SK-N-MC (cell line): ENCODE results near the gene CD300LF.

ENCODE experiments used
- DNase-seq: peaks from one replicate; pipeline ENCODE4 v3.0.0-alpha.2; 2011; ENCODE audit warnings: low read depth, low spot score
- H3K27ac ChIP-seq: fragments of 200-600 bp; sonication (generic); 2 replicates; pipeline ENCODE4 v1.5.1; 2016; ENCODE audit warnings: mixed run types
- H3K36me3 ChIP-seq: fragments of 200-600 bp; sonication (generic); 2 replicates; pipeline ENCODE4 v1.6.1; 2017; ENCODE audit warnings: antibody characterized with exemption, low read length, mixed read lengths; ENCODE audit not compliant: insufficient read depth
- H3K4me3 ChIP-seq: fragments of 200-600 bp; sonication (generic); 2 replicates; pipeline ENCODE4 v1.5.1; 2016
- H3K9ac ChIP-seq: fragments of 200-600 bp; sonication (generic); 2 replicates; pipeline ENCODE4 v1.8.0; 2017; ENCODE audit warnings: mixed run types, mixed read lengths; ENCODE audit not compliant: insufficient read length
- H3K9me3 ChIP-seq: fragments of 200-600 bp; sonication (generic); 2 replicates; pipeline ENCODE4 v1.6.1; 2017; ENCODE audit warnings: low read depth, mild to moderate bottlenecking, antibody characterized with exemption, low read length, moderate library complexity, mixed read lengths
- EZH2 ChIP-seq: fragments of 200-600 bp; sonication (generic); IDR thresholded peaks from one replicate; pipeline ENCODE4 v1.6.1; 2017; ENCODE audit warnings: antibody characterized with exemption
- FOXP2 ChIP-seq: optimal IDR thresholded peaks from 2 replicates; pipeline ENCODE3; 2011; ENCODE audit warnings: mild to moderate bottlenecking, moderate library complexity; ENCODE audit not compliant: insufficient read depth; ENCODE audit errors: extremely low read length, control extremely low read depth
- POLR2AphosphoS5 ChIP-seq: IDR thresholded peaks from 2 replicates; pipeline ENCODE4 v1.6.1; 2012; ENCODE audit warnings: mild to moderate bottlenecking, low read depth, low read length, borderline replicate concordance

The CD300LF gene

DNA sequence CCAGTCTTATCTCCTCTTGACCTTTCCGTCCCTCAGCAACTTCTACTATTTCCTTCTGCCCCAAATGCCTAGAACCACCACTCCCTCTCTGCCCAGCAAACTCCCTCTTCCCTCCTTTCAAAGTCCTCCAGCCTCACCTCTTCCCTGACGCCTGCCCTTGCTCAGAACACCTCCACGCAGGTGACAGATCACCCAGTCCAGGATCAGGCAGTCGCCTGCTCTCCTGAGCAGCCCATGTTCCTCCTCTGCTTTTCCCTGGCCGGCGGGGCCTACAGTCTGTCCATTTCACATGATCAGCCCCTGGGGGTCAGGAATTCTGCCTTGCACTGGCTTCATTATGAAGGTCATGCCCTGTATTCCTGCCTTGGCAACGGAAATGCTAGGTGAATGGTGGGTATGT, 422 bp downstream of the CD300LF start:
- no peak overlapping the region for H3K27ac ChIP-seq
- no peaks in the 10 kb centered on the region for H3K9me3 ChIP-seq
- no peak overlapping the region for H3K4me3 ChIP-seq

DNA sequence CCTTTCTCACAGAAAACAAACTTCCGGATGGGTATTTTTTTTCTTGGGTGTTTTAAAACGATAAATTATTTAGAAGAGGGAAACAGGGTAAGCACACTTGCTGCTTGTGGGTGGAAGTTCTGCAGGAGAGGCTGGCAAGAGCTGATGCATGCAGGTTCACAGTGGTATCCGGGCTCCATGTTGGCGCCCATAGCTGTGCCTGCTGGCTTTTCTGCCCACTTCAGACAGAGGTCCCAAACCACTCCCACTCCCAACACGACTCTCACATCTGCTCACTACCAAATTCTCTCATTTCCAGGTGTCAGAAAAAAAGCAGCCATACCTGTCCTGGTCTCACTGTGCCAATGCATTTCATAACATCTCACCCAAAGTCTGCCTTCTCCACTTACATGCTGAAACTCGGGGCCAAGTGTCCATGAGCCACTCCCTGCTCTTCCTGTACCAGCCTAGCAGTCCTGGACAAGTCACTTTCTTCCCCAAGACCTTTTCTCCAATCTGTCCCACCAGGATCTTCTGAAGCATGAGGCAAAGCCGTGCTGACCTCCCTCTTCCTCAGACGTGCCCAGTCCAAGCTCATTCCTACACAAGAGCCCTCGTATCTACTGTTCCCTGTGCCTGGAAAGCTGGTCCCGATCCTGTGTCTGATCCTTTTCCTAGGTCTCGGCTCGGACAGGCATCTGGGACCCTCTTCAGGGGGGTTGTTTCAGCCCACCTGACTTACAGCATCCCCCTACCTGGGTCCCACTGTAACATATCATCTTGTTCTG, 1.5 kb downstream of the CD300LF start:
- no peak for DNase-seq
- no peak for TF ChIP-seq EZH2
- no peak for TF ChIP-seq FOXP2
- no peak for TF ChIP-seq POLR2AphosphoS5
- no peak overlapping the region for H3K9ac ChIP-seq
- no peaks in the 10 kb centered on the region for H3K36me3 ChIP-seq
- no peak overlapping the region for H3K4me3 ChIP-seq
- no peaks in the 10 kb centered on the region for H3K9me3 ChIP-seq
- no peak overlapping the region for H3K27ac ChIP-seq

More for the DNA sequence above, 422 bp downstream of the CD300LF start:
- TF ChIP-seq EZH2 (no peak), POLR2AphosphoS5 (no peak)
- no peak for DNase-seq
- no peak overlapping the region for H3K9ac ChIP-seq
- no peaks in the 10 kb centered on the region for H3K36me3 ChIP-seq

DNA sequence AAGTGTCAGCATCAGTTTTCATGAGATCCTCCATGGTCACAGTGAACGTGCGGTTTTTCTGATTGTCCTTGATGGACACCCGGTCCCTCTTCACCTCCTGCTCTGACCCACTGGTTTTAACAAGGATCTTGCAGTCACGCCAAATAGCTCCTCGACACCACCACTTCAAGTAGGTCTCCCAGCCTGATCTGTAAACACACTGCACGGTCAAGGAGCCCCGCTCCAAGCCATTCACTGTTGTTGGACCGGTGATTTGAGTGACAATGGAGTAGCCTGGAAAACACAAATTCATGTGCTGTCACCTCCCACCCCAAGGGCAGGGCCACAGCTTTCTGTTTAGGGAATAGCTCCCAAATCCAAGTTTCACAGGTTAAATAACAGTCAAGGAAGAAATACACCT, 8.2 kb downstream of the CD300LF start:
- Histone ChIP-seq H3K4me3 (no peak overlapping the region), H3K36me3 (no peaks in the 10 kb centered on the region), H3K9ac (no peak overlapping the region), H3K9me3 (no peaks in the 10 kb centered on the region), H3K27ac (no peak overlapping the region)
- DNase-seq = no peak
- TF ChIP-seq POLR2AphosphoS5 = no peak
- no peak for TF ChIP-seq FOXP2
- no peak for TF ChIP-seq EZH2

DNA sequence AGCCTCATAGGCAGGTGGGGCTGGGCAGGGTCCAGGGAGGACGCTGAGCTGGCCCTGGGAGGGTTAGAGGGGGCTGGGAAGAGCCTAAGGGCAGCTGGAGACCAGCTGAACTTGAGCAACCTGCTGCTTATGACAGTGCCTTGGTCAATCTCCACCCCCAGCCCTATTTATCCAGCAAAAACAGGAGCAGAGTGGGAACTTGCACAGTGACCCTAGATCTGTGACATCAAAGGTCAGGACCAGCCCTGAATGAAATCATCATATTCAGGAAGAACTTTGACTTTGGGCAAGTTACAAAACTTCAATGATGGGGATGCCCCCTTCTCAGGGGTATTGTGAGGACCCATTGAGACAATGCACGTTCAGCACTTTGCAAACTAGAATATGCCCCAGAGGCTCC, 9.4 kb downstream of the CD300LF start:
- no peak overlapping the region for H3K4me3 ChIP-seq
- H3K36me3 ChIP-seq = no peaks in the 10 kb centered on the region
- no peaks in the 10 kb centered on the region for H3K9me3 ChIP-seq
- no peak for TF ChIP-seq POLR2AphosphoS5
- no peak for TF ChIP-seq EZH2
- no peak for TF ChIP-seq FOXP2
- no peak for DNase-seq
- H3K27ac ChIP-seq = no peak overlapping the region
- H3K9ac ChIP-seq = no peak overlapping the region

DNA sequence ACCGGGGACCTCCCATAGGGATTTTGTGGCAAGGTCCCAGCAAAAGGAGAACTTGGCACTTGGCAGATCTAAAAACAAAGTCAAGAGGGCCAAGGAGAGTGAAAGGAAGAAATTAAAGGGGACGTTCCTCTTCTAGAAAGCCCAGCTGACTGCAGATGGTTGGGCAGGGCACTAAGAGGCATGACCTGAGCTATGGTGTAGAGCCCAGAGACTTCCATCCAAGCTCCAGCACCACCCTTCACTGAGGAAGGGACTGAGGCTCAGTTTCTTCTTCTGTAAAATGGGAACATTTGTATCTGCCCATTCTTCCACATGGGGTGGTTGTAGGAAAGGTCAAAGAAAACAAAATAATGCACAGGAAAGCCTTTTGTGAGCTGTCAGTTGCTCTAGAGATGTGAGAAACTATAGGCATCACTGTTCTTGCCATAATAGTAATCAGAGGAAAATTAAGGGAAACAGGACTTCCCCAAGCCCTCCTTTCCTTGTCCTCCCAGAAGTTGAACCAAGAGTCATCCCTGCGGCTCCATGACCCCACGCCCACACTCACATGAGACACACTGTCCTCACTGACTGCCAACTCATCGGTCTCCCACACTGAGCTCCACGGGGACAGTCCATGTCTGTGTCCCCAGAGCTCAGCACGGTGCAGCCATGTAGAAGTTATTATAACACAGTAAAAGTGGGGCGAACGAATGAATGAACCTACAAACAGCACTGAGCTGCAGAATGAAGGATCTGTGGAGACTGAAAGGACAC, 10.4 kb downstream of the CD300LF start:
- H3K9ac ChIP-seq = no peak overlapping the region
- no peak for DNase-seq
- no peaks in the 10 kb centered on the region for H3K9me3 ChIP-seq
- no peak for TF ChIP-seq EZH2
- no peak for TF ChIP-seq FOXP2
- no peak for TF ChIP-seq POLR2AphosphoS5
- H3K36me3 ChIP-seq = no peaks in the 10 kb centered on the region
- no peak overlapping the region for H3K4me3 ChIP-seq
- H3K27ac ChIP-seq = no peak overlapping the region

DNA sequence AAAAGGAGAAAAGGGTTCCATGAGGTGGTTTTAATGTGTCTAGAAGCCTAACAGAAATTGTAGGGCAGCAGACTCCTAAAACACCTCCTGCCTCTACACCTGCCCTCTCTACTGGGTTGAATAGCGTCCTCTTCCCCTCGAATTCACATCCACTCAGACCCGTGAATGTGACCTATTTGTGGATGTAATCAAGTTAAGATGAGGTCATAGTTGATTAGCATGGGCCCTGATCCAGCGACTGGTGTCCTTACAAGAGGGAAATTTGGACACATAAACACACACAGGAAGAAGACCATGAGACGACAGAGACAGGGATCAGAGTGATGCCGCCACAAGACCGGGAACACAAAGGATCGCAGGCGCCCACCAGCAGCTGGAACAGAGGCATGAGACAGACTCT, 13.5 kb downstream of the CD300LF start:
- Histone ChIP-seq H3K4me3 (no peak overlapping the region), H3K27ac (no peak overlapping the region), H3K36me3 (no peaks in the 10 kb centered on the region), H3K9ac (no peak overlapping the region), H3K9me3 (no peaks in the 10 kb centered on the region)
- no peak for DNase-seq
- no peak for TF ChIP-seq EZH2
- no peak for TF ChIP-seq FOXP2
- no peak for TF ChIP-seq POLR2AphosphoS5

DNA sequence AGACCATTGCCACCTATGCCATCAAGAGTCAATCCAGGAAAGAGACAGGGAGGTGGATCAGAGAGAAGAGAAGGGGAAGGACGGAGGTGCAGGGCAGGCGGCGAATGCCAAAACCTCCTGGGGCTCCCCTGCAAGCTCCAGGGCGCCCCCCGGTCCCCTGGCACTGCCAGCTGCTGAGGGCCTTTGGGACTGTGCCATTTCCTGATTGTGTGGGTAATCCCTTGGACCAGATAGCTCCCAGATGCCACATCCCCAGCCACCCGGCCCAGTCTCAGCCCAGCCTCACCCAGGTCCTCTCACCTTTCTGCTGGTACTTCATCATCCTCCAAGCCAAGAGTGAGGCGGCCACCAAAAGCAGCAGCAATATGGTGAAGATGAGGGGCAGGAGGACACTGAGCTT, 14.7 kb downstream of the CD300LF start:
- no peaks in the 10 kb centered on the region for H3K9me3 ChIP-seq
- H3K9ac ChIP-seq = no peak overlapping the region
- H3K36me3 ChIP-seq = no peaks in the 10 kb centered on the region
- no peak for TF ChIP-seq EZH2
- no peak for TF ChIP-seq POLR2AphosphoS5
- TF ChIP-seq FOXP2 = no peak
- no peak for DNase-seq
- no peak overlapping the region for H3K4me3 ChIP-seq
- no peak overlapping the region for H3K27ac ChIP-seq

DNA sequence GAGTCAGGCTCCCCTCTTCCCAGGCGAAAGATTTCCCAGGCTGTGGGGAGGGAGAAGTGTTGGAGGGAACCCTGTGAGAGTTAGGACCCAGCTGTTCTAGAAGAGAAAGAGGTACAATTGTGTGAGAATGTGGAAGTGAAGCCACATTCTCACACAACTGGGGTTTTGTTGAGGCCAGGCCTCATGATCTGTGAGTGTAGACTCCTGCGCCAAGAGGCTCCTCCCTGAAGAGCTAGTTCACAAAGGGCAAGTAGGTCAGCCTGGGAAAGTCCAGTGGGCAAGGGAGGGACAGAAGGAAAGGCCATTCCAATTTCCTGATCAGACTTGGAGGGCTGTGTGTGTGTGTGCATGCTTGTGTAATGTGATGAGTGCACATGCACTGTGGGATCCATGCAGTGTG, 15.2 kb downstream of the CD300LF start:
- no peak for DNase-seq
- Histone ChIP-seq H3K9me3 (no peaks in the 10 kb centered on the region), H3K9ac (no peak overlapping the region), H3K36me3 (no peaks in the 10 kb centered on the region), H3K4me3 (no peak overlapping the region), H3K27ac (no peak overlapping the region)
- TF ChIP-seq FOXP2 (no peak), EZH2 (no peak), POLR2AphosphoS5 (no peak)
